Peyer's patch (tissue), 4 donors: ENCODE results near the gene C1orf226. TPM values are rescaled to one million over a fixed set of nuclear protein-coding genes. Genes with fewer than 3 reads are reported as not detected.

Experiments
- DNase-seq, 3 donors: peaks; one replicate each; pipeline ENCODE4 v3.0.0-alpha.2; 2017 to 2019
- H3K27ac ChIP-seq, 4 donors: fragments of 200-600 bp; sonication (generic); one replicate each; pipeline ENCODE4 v1.5.1; 2016 to 2019
- H3K27me3 ChIP-seq, 2 donors: fragments of 200-600 bp; sonication (generic); one replicate each; pipeline ENCODE4 v1.5.1; 2019
- H3K36me3 ChIP-seq, 3 donors: fragments of 200-600 bp; sonication (generic); one replicate each; pipeline ENCODE4 v1.5.1; 2016 to 2019
- H3K4me1 ChIP-seq, 4 donors: fragments of 200-600 bp; sonication (generic); one replicate each; pipeline ENCODE4 v1.5.1; 2016 to 2019
- H3K4me3 ChIP-seq, 4 donors: fragments of 200-600 bp; sonication (generic); 1 replicate in 3 of 4; 2 replicates in 1 of 4; pipeline ENCODE4 v1.5.1; 2016 to 2019; ENCODE audit warnings: mild to moderate bottlenecking in 1 of 4
- H3K9me3 ChIP-seq, 4 donors: fragments of 200-600 bp; sonication (generic); one replicate each; pipeline ENCODE4 v1.5.1; 2016 to 2019; ENCODE audit warnings: mild to moderate bottlenecking in 1 of 4
- CTCF ChIP-seq, 6 experiments: fragments of 450-650 bp in 4 of 6; fragments of 200-600 bp in 2 of 6; sonication (generic) in 1 of 6; IDR thresholded peaks; one replicate each; pipeline ENCODE4 v1.5.1; 2017 to 2019; ENCODE audit warnings: antibody characterized with exemption in 6 of 6, mild to moderate bottlenecking in 3 of 6, moderate library complexity in 1 of 6
- POLR2A ChIP-seq, 2 donors: fragments of 450-650 bp; IDR thresholded peaks; one replicate each; pipeline ENCODE4 v1.5.1; 2017; ENCODE audit warnings: antibody characterized with exemption in 2 of 2, mild to moderate bottlenecking in 2 of 2, moderate library complexity in 2 of 2
- total RNA-seq, 4 donors: library from RNA; depleted of rRNA; stranded (reverse); fragments of >200 nt; gene quantifications; one replicate each; pipeline ENCODE4 v1.1.0, GENCODE V29; 2016

C1orf226 gene
- total RNA-seq, 4 donors from 2014 or later: 5.0 to 36.8 (median 26.2) TPM

GRCh38 chr1:162405800-162406199, 24.3 kb downstream of the C1orf226 start:
- no peaks in the 10 kb centered on the region for H3K9me3 ChIP-seq
- H3K4me1 ChIP-seq: no peaks in the 10 kb centered on the region
- H3K27me3 ChIP-seq: no peaks in the 10 kb centered on the region
- TF ChIP-seq POLR2A (IDR thresholded peaks at IDR 0.05) (no peak), CTCF (IDR thresholded peaks at IDR 0.05) (no peak)
- H3K36me3 ChIP-seq: no peaks in the 10 kb centered on the region
- no peak overlapping the region for H3K4me3 ChIP-seq
- H3K27ac ChIP-seq: no peak overlapping the region
- DNase-seq: no peak

- no peak for DNase-seq
- Histone ChIP-seq H3K36me3 (no peaks in the 10 kb centered on the region), H3K4me3 (no peak overlapping the region), H3K4me1 (no peaks in the 10 kb centered on the region), H3K9me3 (no peaks in the 10 kb centered on the region), H3K27me3 (no peaks in the 10 kb centered on the region), H3K27ac (no peak overlapping the region)
- TF ChIP-seq CTCF (IDR thresholded peaks at IDR 0.05) (no peak), POLR2A (IDR thresholded peaks at IDR 0.05) (no peak)
Observed at GRCh38 chr1:162406811-162407210, 25.3 kb downstream of the C1orf226 start.

GRCh38 chr1:162407539-162407938, 26.0 kb downstream of the C1orf226 start:
- H3K9me3 ChIP-seq: no peaks in the 10 kb centered on the region
- no peaks in the 10 kb centered on the region for H3K27me3 ChIP-seq
- H3K4me3 ChIP-seq: no peak overlapping the region
- DNase-seq: no peak
- no peaks in the 10 kb centered on the region for H3K4me1 ChIP-seq
- no peak overlapping the region for H3K27ac ChIP-seq
- TF ChIP-seq CTCF (IDR thresholded peaks at IDR 0.05) (no peak), POLR2A (IDR thresholded peaks at IDR 0.05) (no peak)
- no peaks in the 10 kb centered on the region for H3K36me3 ChIP-seq

- Histone ChIP-seq H3K9me3 (no peaks in the 10 kb centered on the region), H3K27me3 (no peaks in the 10 kb centered on the region), H3K4me3 (no peak within 1 kb of the TSS), H3K4me1 (no peaks in the 10 kb centered on the region), H3K36me3 (no peaks in the 10 kb centered on the region), H3K27ac (no peak within 1 kb of the TSS)
- DNase-seq: no peak
- TF ChIP-seq CTCF (IDR thresholded peaks at IDR 0.05): no peak
- TF ChIP-seq POLR2A (IDR thresholded peaks at IDR 0.05): no peak
Observed at GRCh38 chr1:162412002-162412401, 30.5 kb downstream of the C1orf226 start, which contains the start of gene SH2D1B. Gene SH2D1B, minus strand, starts transcription at chr1:162412136. Its CDS starts 120 bp downstream, at chr1:162412016.

GRCh38 chr1:162416215-162416614, 34.7 kb downstream of the C1orf226 start:
- no peak for TF ChIP-seq POLR2A (IDR thresholded peaks at IDR 0.05)
- TF ChIP-seq CTCF (IDR thresholded peaks at IDR 0.05): no peak
- Histone ChIP-seq H3K27me3 (no peaks in the 10 kb centered on the region), H3K36me3 (no peaks in the 10 kb centered on the region), H3K27ac (no peak overlapping the region), H3K9me3 (no peaks in the 10 kb centered on the region), H3K4me1 (no peaks in the 10 kb centered on the region), H3K4me3 (no peak overlapping the region)
- DNase-seq: no peak

- no peaks in the 10 kb centered on the region for H3K36me3 ChIP-seq
- H3K27me3 ChIP-seq: no peaks in the 10 kb centered on the region
- no peak for DNase-seq
- H3K27ac ChIP-seq: no peak overlapping the region
- no peaks in the 10 kb centered on the region for H3K4me1 ChIP-seq
- H3K9me3 ChIP-seq: no peaks in the 10 kb centered on the region
- no peak overlapping the region for H3K4me3 ChIP-seq
- TF ChIP-seq CTCF (IDR thresholded peaks at IDR 0.05) (no peak), POLR2A (IDR thresholded peaks at IDR 0.05) (no peak)
Observed at GRCh38 chr1:162416909-162417308, 35.4 kb downstream of the C1orf226 start.
